Muscle layer of duodenum (tissue), 2 donors: ENCODE measurements around the gene FNBP1L.
"Not testable (repeated sequence)": the region's sequence is repeated elsewhere in the genome, so short reads cannot be mapped to it uniquely, and the experiment has no call there.

Experiments
- H3K27ac ChIP-seq: one replicate; pipeline ENCODE4 v1.7.0; 2013; ENCODE audit warnings: mild to moderate bottlenecking, low read length
- H3K27me3 ChIP-seq: one replicate; pipeline ENCODE4 v1.7.0; 2013; ENCODE audit warnings: low read depth, mild to moderate bottlenecking, control low read depth, low read length
- H3K36me3 ChIP-seq, 2 donors: one replicate each; pipeline ENCODE4 v1.7.0; 2013; ENCODE audit warnings: low read length in 2 of 2, control low read depth in 1 of 2, mild to moderate bottlenecking in 1 of 2; ENCODE audit not compliant: insufficient read depth in 2 of 2, control insufficient read depth in 1 of 2
- H3K4me1 ChIP-seq, 2 donors: one replicate each; pipeline ENCODE4 v1.7.0; 2013; ENCODE audit warnings: low read length in 2 of 2, mild to moderate bottlenecking in 2 of 2, control low read depth in 1 of 2, moderate library complexity in 1 of 2; ENCODE audit not compliant: insufficient read depth in 2 of 2, control insufficient read depth in 1 of 2
- H3K4me3 ChIP-seq, 2 donors: one replicate each; pipeline ENCODE4 v1.7.0; 2013; ENCODE audit warnings: low read length in 2 of 2, low read depth in 1 of 2, mild to moderate bottlenecking in 1 of 2
- H3K9me3 ChIP-seq, 2 donors: one replicate each; pipeline ENCODE4 v1.7.0; 2013; ENCODE audit warnings: low read length in 2 of 2, control low read depth in 1 of 2, mild to moderate bottlenecking in 1 of 2; ENCODE audit not compliant: control insufficient read depth in 1 of 2
- donor health status: healthy.

The FNBP1L gene

GRCh38 chr1:93468662-93469061 lies 20.7 kb downstream of the FNBP1L start:
- Histone ChIP-seq H3K36me3 (no peaks in the 10 kb centered on the region), H3K27ac (no peak overlapping the region), H3K27me3 (no peaks in the 10 kb centered on the region), H3K4me3 (no peak overlapping the region), H3K4me1 (peaks cover 0 to 3% of the 10 kb centered on the region in 2 donors), H3K9me3 (peaks cover 0 to 4% of the 10 kb centered on the region in 2 donors)

GRCh38 chr1:93469223-93469622 lies 21.3 kb downstream of the FNBP1L start:
- H3K27ac ChIP-seq, H3K9me3 ChIP-seq, H3K27me3 ChIP-seq, H3K4me1 ChIP-seq, H3K4me3 ChIP-seq, H3K36me3 ChIP-seq: not testable (repeated sequence)

- Histone ChIP-seq H3K36me3 (no peaks in the 10 kb centered on the region), H3K27ac (no peak overlapping the region), H3K9me3 (no peaks in the 10 kb centered on the region), H3K27me3 (no peaks in the 10 kb centered on the region), H3K4me1 (peaks cover 0 to 3% of the 10 kb centered on the region in 2 donors), H3K4me3 (no peak overlapping the region)
Measured at GRCh38 chr1:93471284-93471683, 23.4 kb downstream of the FNBP1L start.

- no peak overlapping the region for H3K4me3 ChIP-seq
- H3K4me1 ChIP-seq = peaks cover 0 to 3% of the 10 kb centered on the region in 2 donors
- H3K27ac ChIP-seq = no peak overlapping the region
- no peaks in the 10 kb centered on the region for H3K9me3 ChIP-seq
- no peaks in the 10 kb centered on the region for H3K36me3 ChIP-seq
- no peaks in the 10 kb centered on the region for H3K27me3 ChIP-seq
Measured at GRCh38 chr1:93471911-93472310, 24.0 kb downstream of the FNBP1L start.

- Histone ChIP-seq H3K27ac (no peak overlapping the region), H3K27me3 (no peaks in the 10 kb centered on the region), H3K4me3 (no peak overlapping the region), H3K36me3 (no peaks in the 10 kb centered on the region), H3K9me3 (peaks cover 0 to 5% of the 10 kb centered on the region in 2 donors), H3K4me1 (peaks cover 0 to 3% of the 10 kb centered on the region in 2 donors)
Measured at GRCh38 chr1:93474321-93474720, 26.4 kb downstream of the FNBP1L start.

GRCh38 chr1:93475681-93476080 lies 27.8 kb downstream of the FNBP1L start:
- H3K27ac ChIP-seq = no peak overlapping the region
- H3K4me3 ChIP-seq = no peak overlapping the region
- no peaks in the 10 kb centered on the region for H3K36me3 ChIP-seq
- H3K4me1 ChIP-seq = peaks cover 0 to 3% of the 10 kb centered on the region in 2 donors
- H3K9me3 ChIP-seq = peaks cover 0 to 5% of the 10 kb centered on the region in 2 donors
- H3K27me3 ChIP-seq = no peaks in the 10 kb centered on the region

- not testable (repeated sequence) for H3K4me1 ChIP-seq, H3K27me3 ChIP-seq, H3K36me3 ChIP-seq, H3K9me3 ChIP-seq, H3K27ac ChIP-seq, H3K4me3 ChIP-seq
Measured at GRCh38 chr1:93479133-93479745, 31.3 kb downstream of the FNBP1L start.

GRCh38 chr1:93481899-93482298 lies 34.0 kb downstream of the FNBP1L start:
- not testable (repeated sequence) for H3K27me3 ChIP-seq, H3K4me3 ChIP-seq, H3K27ac ChIP-seq, H3K36me3 ChIP-seq, H3K4me1 ChIP-seq, H3K9me3 ChIP-seq

- H3K4me3 ChIP-seq = no peak overlapping the region
- peaks cover 0 to 3% of the 10 kb centered on the region in 2 donors for H3K9me3 ChIP-seq
- H3K27ac ChIP-seq = no peak overlapping the region
- no peaks in the 10 kb centered on the region for H3K27me3 ChIP-seq
- no peaks in the 10 kb centered on the region for H3K4me1 ChIP-seq
- H3K36me3 ChIP-seq = no peaks in the 10 kb centered on the region
Measured at GRCh38 chr1:93483200-93483599, 35.3 kb downstream of the FNBP1L start.

GRCh38 chr1:93483606-93484005 lies 35.7 kb downstream of the FNBP1L start:
- no peaks in the 10 kb centered on the region for H3K36me3 ChIP-seq
- H3K27me3 ChIP-seq = no peaks in the 10 kb centered on the region
- H3K27ac ChIP-seq = no peak overlapping the region
- no peak overlapping the region for H3K4me3 ChIP-seq
- H3K4me1 ChIP-seq = no peaks in the 10 kb centered on the region
- no peaks in the 10 kb centered on the region for H3K9me3 ChIP-seq

- Histone ChIP-seq H3K9me3 (no peaks in the 10 kb centered on the region), H3K4me1 (no peaks in the 10 kb centered on the region), H3K36me3 (no peaks in the 10 kb centered on the region), H3K27ac (no peak overlapping the region), H3K4me3 (no peak overlapping the region), H3K27me3 (no peaks in the 10 kb centered on the region)
Measured at GRCh38 chr1:93488207-93488606, 40.3 kb downstream of the FNBP1L start.

GRCh38 chr1:93489756-93490155 lies 41.8 kb downstream of the FNBP1L start:
- Histone ChIP-seq H3K36me3 (no peaks in the 10 kb centered on the region), H3K27ac (no peak overlapping the region), H3K27me3 (no peaks in the 10 kb centered on the region), H3K4me3 (no peak overlapping the region), H3K9me3 (no peaks in the 10 kb centered on the region), H3K4me1 (no peaks in the 10 kb centered on the region)
